IgD-negative memory B cell (primary cell): ENCODE data around the gene KDM8. TPM values are rescaled to one million over a fixed set of nuclear protein-coding genes. Genes with fewer than 3 reads are reported as not detected.
"Not testable (repeated sequence)": the region's sequence is repeated elsewhere in the genome, so short reads cannot be mapped to it uniquely, and the experiment has no call there.

Experiments
- H3K27ac Mint-ChIP-seq, 3 donors: one replicate each; pipeline ENCODE4 v1.8.0; 2020 to 2022; ENCODE audit warnings: mild to moderate bottlenecking in 3 of 3, mixed read lengths in 3 of 3, moderate library complexity in 1 of 3
- H3K27me3 Mint-ChIP-seq: one replicate; pipeline ENCODE4 v1.8.0; 2021; ENCODE audit warnings: mixed read lengths
- H3K36me3 Mint-ChIP-seq: one replicate; pipeline ENCODE4 v1.8.0; 2020; ENCODE audit warnings: mild to moderate bottlenecking, mixed read lengths
- H3K4me1 Mint-ChIP-seq, 3 donors: one replicate each; pipeline ENCODE4 v1.8.0; 2020 to 2022; ENCODE audit warnings: mixed read lengths in 3 of 3, mild to moderate bottlenecking in 1 of 3
- H3K4me3 Mint-ChIP-seq, 4 donors: one replicate each; pipeline ENCODE4 v1.8.0; 2020 to 2022; ENCODE audit warnings: mild to moderate bottlenecking in 4 of 4, mixed read lengths in 4 of 4, moderate library complexity in 3 of 4
- H3K9me3 Mint-ChIP-seq, 3 donors: one replicate each; pipeline ENCODE4 v1.8.0; 2020 to 2021; ENCODE audit warnings: mixed read lengths in 3 of 3, mild to moderate bottlenecking in 1 of 3
- polyA plus RNA-seq: library from polyadenylated mRNA; unstranded; fragments of 300-500 nt; fragmentation: Illumina TruSeq; gene quantifications from one replicate; pipeline ENCODE4 v1.2.3, GENCODE V29; 2021

The KDM8 gene
- polyA plus RNA-seq, 1 donor from 2014 or later = 4.8 TPM

GRCh38 chr16:27245276-27246172 lies 42.2 kb downstream of the KDM8 start:
- Mint-ChIP-seq H3K36me3 (peaks cover 7% of the 10 kb centered on the region), H3K9me3 (peaks cover 0 to 1% (median 0%) of the 10 kb centered on the region in 3 donors), H3K4me3 (no peak overlapping the region), H3K4me1 (peaks cover 6 to 13% (median 9%) of the 10 kb centered on the region in 3 donors), H3K27me3 (no peaks in the 10 kb centered on the region), H3K27ac (no peak overlapping the region)

DNA sequence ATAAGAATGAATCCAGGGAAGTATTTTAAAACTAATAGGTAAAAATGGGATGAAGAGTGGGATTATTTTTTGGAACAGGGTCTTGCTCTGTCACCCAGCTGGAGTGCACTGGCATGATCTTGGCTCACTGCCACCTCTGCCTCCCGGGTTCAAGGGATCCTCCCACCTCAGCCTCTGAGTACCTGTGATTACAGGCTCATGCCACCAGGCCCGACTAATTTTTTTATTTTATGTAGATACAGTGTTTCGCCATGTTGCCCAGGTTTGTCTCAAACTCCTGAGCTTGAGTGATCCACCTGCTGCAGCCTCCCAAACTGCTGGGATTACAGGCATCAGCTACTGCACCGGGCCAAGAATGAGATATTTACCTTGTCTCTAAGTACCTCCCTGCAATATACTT lies 43.1 kb downstream of the KDM8 start:
- H3K9me3 Mint-ChIP-seq = peaks cover 0 to 1% (median 0%) of the 10 kb centered on the region in 3 donors
- H3K27ac Mint-ChIP-seq = no peak overlapping the region
- H3K27me3 Mint-ChIP-seq = no peaks in the 10 kb centered on the region
- H3K4me1 Mint-ChIP-seq = peaks cover 6 to 13% (median 9%) of the 10 kb centered on the region in 3 donors
- no peak overlapping the region for H3K4me3 Mint-ChIP-seq
- peaks cover 8% of the 10 kb centered on the region for H3K36me3 Mint-ChIP-seq

DNA sequence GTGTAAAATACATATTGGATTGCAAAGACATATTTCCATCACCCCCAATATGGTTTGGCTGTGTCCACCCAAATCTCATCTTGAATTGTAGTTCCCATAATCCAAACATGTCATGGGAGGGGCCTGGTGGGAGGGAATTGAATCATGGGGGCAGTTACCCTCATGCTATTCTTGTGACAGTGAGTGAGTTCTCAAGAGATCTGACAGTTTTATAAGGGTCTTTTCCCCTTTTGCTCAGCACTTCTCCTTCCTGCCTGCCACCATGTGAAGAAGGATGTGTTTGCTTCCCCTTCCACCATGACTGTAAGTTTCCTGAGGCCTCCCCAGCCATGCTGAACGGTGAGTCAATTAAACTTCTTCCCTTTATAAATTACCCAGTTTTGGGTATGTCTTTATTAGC lies 43.8 kb downstream of the KDM8 start:
- not testable (repeated sequence) for H3K36me3 Mint-ChIP-seq, H3K27me3 Mint-ChIP-seq, H3K27ac Mint-ChIP-seq, H3K9me3 Mint-ChIP-seq, H3K4me3 Mint-ChIP-seq
- peaks cover 6 to 13% (median 9%) of the 10 kb centered on the region in 3 donors for H3K4me1 Mint-ChIP-seq

DNA sequence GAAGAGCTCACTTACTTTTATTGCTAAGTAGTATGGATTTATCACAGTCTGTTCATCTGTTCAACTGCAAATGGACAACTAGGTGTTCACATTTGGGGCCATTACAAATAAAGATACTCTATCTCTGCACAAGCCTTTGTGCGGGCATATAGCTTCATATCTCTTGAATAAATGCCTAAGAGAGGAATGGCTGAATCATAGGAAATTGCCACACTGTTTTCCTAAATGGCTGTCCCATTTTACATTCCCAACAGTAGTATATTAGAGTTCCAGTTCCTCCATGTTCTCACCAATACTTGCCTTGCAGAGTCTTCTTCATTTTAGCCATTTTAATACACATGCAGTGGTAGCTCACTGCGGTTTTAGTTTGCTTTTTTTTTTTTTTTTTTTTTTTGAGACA lies 44.7 kb downstream of the KDM8 start:
- Mint-ChIP-seq H3K9me3 (peaks cover 0 to 1% (median 0%) of the 10 kb centered on the region in 3 donors), H3K36me3 (peaks cover 10% of the 10 kb centered on the region), H3K27ac (peak overlapping the region in 1 of 3 donors; percentile 27), H3K4me3 (no peak overlapping the region), H3K4me1 (peaks cover 3 to 5% (median 5%) of the 10 kb centered on the region in 3 donors), H3K27me3 (no peaks in the 10 kb centered on the region)

DNA sequence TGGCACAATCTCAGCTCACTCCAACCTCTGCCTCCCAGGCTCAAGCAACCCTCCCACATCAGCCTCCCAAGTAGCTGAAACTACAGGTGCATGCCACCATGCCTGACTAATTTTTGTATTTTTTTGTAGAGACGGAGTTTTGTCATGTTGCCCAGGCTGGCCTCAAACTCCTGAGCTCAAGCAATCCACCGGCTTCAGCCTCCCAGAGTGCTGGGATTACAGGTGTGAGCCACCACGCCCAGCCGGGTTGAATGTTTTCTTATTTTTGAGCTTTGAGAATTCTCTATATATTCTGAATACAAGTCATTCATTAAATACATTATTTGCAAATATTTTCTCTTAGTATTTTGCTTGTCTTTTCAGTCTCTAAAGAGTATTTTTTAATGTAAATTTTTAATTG lies 45.6 kb downstream of the KDM8 start:
- H3K4me3 Mint-ChIP-seq = peak overlapping the region in 1 of 4 donors; percentile 50
- not testable (repeated sequence) for H3K4me1 Mint-ChIP-seq, H3K9me3 Mint-ChIP-seq, H3K27ac Mint-ChIP-seq, H3K27me3 Mint-ChIP-seq
- peaks cover 14% of the 10 kb centered on the region for H3K36me3 Mint-ChIP-seq

DNA sequence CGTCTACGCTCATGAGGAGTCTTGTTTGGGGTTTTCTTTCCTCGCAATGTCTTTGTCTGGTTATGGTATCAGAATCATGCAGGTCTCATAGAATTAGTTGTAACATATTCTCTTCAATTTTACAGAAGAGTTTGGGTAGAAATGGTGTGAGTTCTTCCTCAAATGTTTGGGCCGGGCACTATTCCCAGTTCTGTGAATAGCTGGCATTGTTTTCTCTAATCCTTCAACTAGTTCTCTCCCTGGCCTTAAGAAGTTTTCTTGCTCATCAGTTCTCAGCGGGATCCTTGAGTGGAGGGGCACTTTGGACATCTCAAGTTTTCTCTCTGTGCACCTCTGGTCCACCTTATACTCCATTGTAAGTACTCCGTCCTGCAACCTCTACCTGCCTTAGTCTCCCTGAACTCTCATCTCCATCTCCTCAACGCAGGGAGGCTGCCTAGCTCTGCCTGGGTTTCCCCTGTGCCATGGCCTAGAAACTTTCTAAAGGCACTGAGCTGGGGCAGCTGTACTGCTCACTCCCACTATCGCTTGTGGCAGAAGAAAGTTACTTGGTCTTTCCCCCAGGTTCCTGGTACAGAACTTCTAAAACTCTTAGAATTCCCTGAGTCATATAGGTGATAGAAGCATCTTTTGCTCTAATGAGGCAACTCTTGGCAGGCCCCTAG lies 48.3 kb downstream of the KDM8 start:
- peaks cover 0 to 1% (median 0%) of the 10 kb centered on the region in 3 donors for H3K9me3 Mint-ChIP-seq
- H3K4me3 Mint-ChIP-seq = no peak overlapping the region
- H3K4me1 Mint-ChIP-seq = peaks cover 12 to 19% (median 13%) of the 10 kb centered on the region in 3 donors
- H3K27me3 Mint-ChIP-seq = no peaks in the 10 kb centered on the region
- no peak overlapping the region for H3K27ac Mint-ChIP-seq
- H3K36me3 Mint-ChIP-seq = peaks cover 20% of the 10 kb centered on the region

DNA sequence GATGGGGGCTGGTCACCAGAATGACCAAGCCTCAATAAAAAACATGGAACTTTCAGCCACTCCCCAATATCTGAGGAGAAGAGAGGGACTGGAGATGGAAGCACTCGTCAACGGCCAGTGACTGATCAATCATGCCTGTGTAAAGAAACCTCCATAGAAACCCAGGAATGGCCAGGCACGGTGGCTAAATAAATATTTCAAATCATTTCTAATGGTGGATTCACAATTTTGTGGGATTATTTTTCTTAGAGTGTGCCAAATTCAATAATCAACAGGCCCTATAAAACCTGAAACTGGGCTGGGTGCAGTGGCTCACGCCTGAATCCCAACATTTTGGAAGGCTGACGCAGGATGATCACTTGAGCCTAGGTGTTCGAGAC lies 48.9 kb downstream of the KDM8 start:
- Mint-ChIP-seq H3K9me3 (peaks cover 0 to 1% (median 0%) of the 10 kb centered on the region in 3 donors), H3K4me3 (no peak overlapping the region)

GRCh38 chr16:27253526-27253930 lies 50.2 kb downstream of the KDM8 start:
- no peak overlapping the region for H3K27ac Mint-ChIP-seq
- no peaks in the 10 kb centered on the region for H3K27me3 Mint-ChIP-seq
- H3K9me3 Mint-ChIP-seq = peaks cover 0 to 1% (median 0%) of the 10 kb centered on the region in 3 donors
- H3K4me1 Mint-ChIP-seq = peaks cover 11 to 19% (median 13%) of the 10 kb centered on the region in 3 donors
- peak overlapping the region in 1 of 4 donors; percentile 18 for H3K4me3 Mint-ChIP-seq
- peaks cover 20% of the 10 kb centered on the region for H3K36me3 Mint-ChIP-seq

More for the DNA sequence above, 48.9 kb downstream of the KDM8 start:
- Mint-ChIP-seq H3K27me3 (no peaks in the 10 kb centered on the region), H3K4me1 (peaks cover 12 to 19% (median 13%) of the 10 kb centered on the region in 3 donors), H3K27ac (no peak overlapping the region), H3K36me3 (peaks cover 23% of the 10 kb centered on the region)

DNA sequence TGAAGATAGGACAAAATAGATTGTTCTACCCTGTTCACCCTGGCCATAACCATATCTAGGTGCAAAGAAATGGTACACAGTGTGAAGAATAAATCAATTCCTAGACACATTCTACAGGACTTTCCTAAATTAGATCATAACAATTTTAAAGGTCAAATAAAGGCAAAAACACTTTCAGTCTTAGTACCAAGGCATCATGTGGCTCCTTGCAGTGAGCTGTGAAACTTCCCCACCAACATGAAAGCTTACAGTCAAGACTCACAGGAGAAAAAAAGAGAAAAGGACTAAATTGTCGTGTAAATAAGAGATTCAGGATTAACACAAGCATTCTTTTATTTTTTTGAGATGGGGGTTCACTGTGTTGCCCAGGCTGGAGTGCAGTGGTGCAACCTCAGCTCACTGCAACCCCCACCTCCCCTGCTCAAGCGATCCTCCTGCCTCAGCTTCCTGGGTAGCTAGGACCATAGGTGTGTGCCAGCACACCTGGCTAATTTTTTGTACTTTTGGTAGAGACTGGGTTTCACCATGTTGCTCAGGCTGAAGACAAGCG lies 51.0 kb downstream of the KDM8 start:
- H3K9me3 Mint-ChIP-seq = no peaks in the 10 kb centered on the region
- H3K4me3 Mint-ChIP-seq = peak overlapping the region in 1 of 4 donors; percentile 65
- no peak overlapping the region for H3K27ac Mint-ChIP-seq
- H3K36me3 Mint-ChIP-seq = peaks cover 22% of the 10 kb centered on the region
- H3K4me1 Mint-ChIP-seq = peaks cover 13 to 19% (median 13%) of the 10 kb centered on the region in 3 donors
- no peaks in the 10 kb centered on the region for H3K27me3 Mint-ChIP-seq

DNA sequence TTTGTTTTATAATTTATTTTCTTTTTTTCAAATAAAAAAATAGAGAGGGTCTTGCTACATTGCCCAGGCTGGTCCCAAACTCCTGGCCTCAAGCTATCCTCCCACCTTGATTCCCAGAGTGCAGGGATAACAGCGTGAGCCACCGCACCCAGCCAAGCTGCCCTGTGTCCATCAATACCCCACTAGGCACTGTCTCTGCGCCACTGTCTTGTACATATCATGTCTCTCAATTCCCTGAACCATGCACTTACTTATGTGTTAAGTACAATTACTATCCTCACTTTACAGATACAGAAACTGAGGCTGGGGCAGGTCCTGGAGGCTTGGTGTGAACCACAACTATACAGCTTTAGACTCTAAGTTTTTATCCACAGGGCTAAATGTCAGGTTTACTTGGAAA lies 53.5 kb downstream of the KDM8 start:
- Mint-ChIP-seq H3K27ac (no peak overlapping the region), H3K4me3 (no peak overlapping the region), H3K9me3 (no peaks in the 10 kb centered on the region), H3K36me3 (peaks cover 21% of the 10 kb centered on the region), H3K4me1 (peaks cover 12 to 19% (median 13%) of the 10 kb centered on the region in 3 donors), H3K27me3 (no peaks in the 10 kb centered on the region)

GRCh38 chr16:27257271-27257670 lies 53.9 kb downstream of the KDM8 start:
- Mint-ChIP-seq H3K27ac (no peak overlapping the region), H3K4me1 (peaks cover 14 to 19% (median 16%) of the 10 kb centered on the region in 3 donors), H3K4me3 (no peak overlapping the region), H3K27me3 (no peaks in the 10 kb centered on the region), H3K36me3 (peaks cover 23% of the 10 kb centered on the region), H3K9me3 (no peaks in the 10 kb centered on the region)

- H3K36me3 Mint-ChIP-seq = peaks cover 20% of the 10 kb centered on the region
- H3K9me3 Mint-ChIP-seq = no peaks in the 10 kb centered on the region
- H3K4me1 Mint-ChIP-seq = peaks cover 16 to 24% (median 21%) of the 10 kb centered on the region in 3 donors
- H3K27me3 Mint-ChIP-seq = no peaks in the 10 kb centered on the region
- H3K27ac Mint-ChIP-seq = peak overlapping the region in 1 of 3 donors; percentile 20
- no peak overlapping the region for H3K4me3 Mint-ChIP-seq
Observed at GRCh38 chr16:27258241-27258734, 55.0 kb downstream of the KDM8 start.

DNA sequence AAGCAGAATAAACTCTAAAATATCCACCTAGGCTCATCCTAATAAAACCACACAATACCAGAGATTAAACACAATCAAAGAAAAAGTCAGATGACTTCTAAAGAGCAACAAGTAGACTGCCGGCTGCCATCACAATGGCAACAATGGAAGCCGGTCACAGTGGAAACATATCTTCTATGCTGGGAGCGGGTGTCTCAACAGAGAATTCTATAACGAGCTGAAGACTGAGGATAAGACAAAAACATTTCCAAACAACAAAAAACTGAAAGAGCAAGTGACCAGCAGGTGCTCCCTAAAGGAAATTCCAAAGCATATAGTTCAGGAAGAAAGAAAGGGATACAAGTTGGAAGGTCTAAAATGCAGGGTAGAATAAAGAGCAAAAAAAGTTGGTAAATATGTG lies 56.4 kb downstream of the KDM8 start:
- no peak overlapping the region for H3K4me3 Mint-ChIP-seq
- no peak overlapping the region for H3K27ac Mint-ChIP-seq
- peaks cover 5 to 20% (median 18%) of the 10 kb centered on the region in 3 donors for H3K4me1 Mint-ChIP-seq
- H3K36me3 Mint-ChIP-seq = peaks cover 14% of the 10 kb centered on the region
- H3K9me3 Mint-ChIP-seq = no peaks in the 10 kb centered on the region
- H3K27me3 Mint-ChIP-seq = no peaks in the 10 kb centered on the region

- H3K9me3 Mint-ChIP-seq, H3K36me3 Mint-ChIP-seq, H3K27me3 Mint-ChIP-seq: not testable (repeated sequence)
- peak overlapping the region in 1 of 3 donors; percentile 24 for H3K27ac Mint-ChIP-seq
- peak overlapping the region in 1 of 4 donors; percentile 7 for H3K4me3 Mint-ChIP-seq
- H3K4me1 Mint-ChIP-seq = peaks cover 20 to 30% (median 25%) of the 10 kb centered on the region in 3 donors
Observed at GRCh38 chr16:27262904-27263423, 59.6 kb downstream of the KDM8 start.

DNA sequence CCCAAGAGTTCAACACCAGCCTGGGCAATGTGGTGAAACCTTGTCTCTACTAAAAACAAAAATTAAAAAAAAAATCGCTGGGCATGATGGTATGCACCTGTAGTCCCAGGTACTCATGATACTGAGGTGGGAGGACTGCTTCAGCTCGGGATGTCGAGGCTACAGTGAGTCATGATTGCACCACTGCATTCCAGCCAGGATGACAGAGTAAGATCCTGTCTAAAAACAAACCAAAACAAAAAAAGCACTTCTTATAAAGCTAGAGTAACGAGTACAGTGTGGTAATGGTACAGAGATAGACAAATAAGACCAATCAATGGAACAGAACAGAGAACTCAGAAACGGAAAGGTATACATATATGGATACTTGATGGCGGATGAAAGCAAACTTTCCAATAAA lies 60.8 kb downstream of the KDM8 start:
- Mint-ChIP-seq H3K27me3 (no peaks in the 10 kb centered on the region), H3K27ac (no peak overlapping the region), H3K4me3 (no peak overlapping the region), H3K9me3 (peaks cover 0 to 2% (median 0%) of the 10 kb centered on the region in 3 donors), H3K4me1 (peaks cover 22 to 32% (median 26%) of the 10 kb centered on the region in 3 donors), H3K36me3 (peaks cover 3% of the 10 kb centered on the region)
